K562 (cell line): ENCODE measurements around the gene PPP3CA. TPM values are rescaled to one million over a fixed set of nuclear protein-coding genes. Genes with fewer than 3 reads are reported as not detected.

Experiments
- ATAC-seq: fragments of 200-7000 bp; cut with Tn5 transposase; 3 replicates; pipeline ENCODE4 v1.9.1; 2020; ENCODE audit warnings: moderate library complexity
- BruUV-seq: library from RNA; stranded (reverse); fragments of 400-500 nt; replicated peaks from 2 replicates; lab custom pipeline; 2021; lab: Mats Ljungman, UMichigan
- CTCF ChIA-PET: fragments of 300-600 bp; formaldehyde crosslinking; extraction: SDS; loops from one replicate; lab custom pipeline; 2021; ENCODE audit warnings: low intra/inter-chr PET ratio; lab: Yijun Ruan, JAX
- POLR2A ChIA-PET: fragments of 300-600, 350-650 bp; sonication (Branson Sonifier 250); formaldehyde crosslinking; extraction: SDS; loops from one replicate; lab custom pipeline; 2021; ENCODE audit warnings: antibody characterized with exemption, inconsistent platforms; lab: Yijun Ruan, JAX
- DNase-seq, 4 experiments: peaks; one replicate each; pipeline versions ENCODE4 v3.0.0 to v3.0.0-alpha.2; 2011 to 2018; ENCODE audit warnings: low spot score in 3 of 4, mixed read lengths in 3 of 4; ENCODE audit errors: extremely low read depth in 1 of 4
- FAIRE-seq: peaks from 2 replicates; lab custom pipeline; 2011; peaks lifted over from hg19 to GRCh38; lab: Jason Lieb, UNC
- H2AFZ ChIP-seq: 2 replicates; pipeline ENCODE4 v1.6.0; 2011; ENCODE audit warnings: low read depth, low read length, control low read depth, inconsistent platforms
- H3K27ac ChIP-seq: fragments of 200-600 bp; 3 replicates; pipeline ENCODE4 v1.8.0; 2011; ENCODE audit warnings: low read depth, mild to moderate bottlenecking, control low read depth, inconsistent platforms, low read length, moderate library complexity, mixed read lengths; ENCODE audit errors: extremely low read depth
- H3K27me3 ChIP-seq, 2 experiments: fragments of 300-600 bp in 1 of 2; 2 replicates in 1 of 2; 3 replicates in 1 of 2; pipeline versions ENCODE4 v1.6.0 to v1.8.0; 2011; ENCODE audit warnings: inconsistent platforms in 2 of 2, low read length in 2 of 2, mild to moderate bottlenecking in 1 of 2, mixed read lengths in 1 of 2, moderate library complexity in 1 of 2; ENCODE audit not compliant: control insufficient read depth in 2 of 2, insufficient read depth in 2 of 2
- H3K36me3 ChIP-seq: fragments of 300-600 bp; 3 replicates; pipeline ENCODE4 v1.8.0; 2011; ENCODE audit warnings: mild to moderate bottlenecking, low read length, inconsistent platforms; ENCODE audit not compliant: control insufficient read depth, insufficient read depth
- H3K4me1 ChIP-seq, 2 experiments: fragments of 200-600 bp in 1 of 2; replicated peaks in 1 of 2; 2 replicates in 1 of 2; 3 replicates in 1 of 2; pipeline versions ENCODE4 v1.5.1 to v1.8.0; 2011; ENCODE audit warnings: inconsistent platforms in 2 of 2, low read length in 2 of 2, mild to moderate bottlenecking in 1 of 2, mixed read lengths in 1 of 2, moderate library complexity in 1 of 2; ENCODE audit not compliant: control insufficient read depth in 2 of 2, insufficient read depth in 2 of 2
- H3K4me2 ChIP-seq: 2 replicates; pipeline ENCODE4 v1.6.1; 2011; ENCODE audit warnings: low read length, control low read depth, inconsistent platforms, mixed read lengths; ENCODE audit not compliant: insufficient read depth
- H3K4me3 ChIP-seq: fragments of 200-600 bp; sonication (generic), shearing (Covaris generic); 2 replicates; pipeline ENCODE4 v1.5.1; 2016; ENCODE audit warnings: control low read depth, inconsistent platforms
- H3K79me2 ChIP-seq: fragments of 200-600 bp; 3 replicates; pipeline ENCODE4 v1.8.0; 2011; ENCODE audit warnings: low read length, inconsistent platforms; ENCODE audit not compliant: control insufficient read depth, insufficient read depth
- H3K9ac ChIP-seq, 2 experiments: 2 replicates each; pipeline versions ENCODE4 v1.6.0 to v1.6.1; 2011; ENCODE audit warnings: low read depth in 2 of 2, low read length in 2 of 2, control low read depth in 1 of 2, inconsistent platforms in 1 of 2, mild to moderate bottlenecking in 1 of 2, mixed read lengths in 1 of 2; ENCODE audit not compliant: insufficient read depth in 1 of 2
- H3K9me1 ChIP-seq: one replicate; pipeline ENCODE4 v1.6.0; 2011; ENCODE audit warnings: inconsistent platforms, mild to moderate bottlenecking, low read length, moderate library complexity; ENCODE audit not compliant: control insufficient read depth, insufficient read depth
- H3K9me3 ChIP-seq: replicated peaks from 2 replicates; pipeline ENCODE4 v1.5.1; 2011; ENCODE audit warnings: low read depth, low read length, inconsistent platforms; ENCODE audit not compliant: control insufficient read depth, insufficient read depth
- H4K20me1 ChIP-seq: replicated peaks from 2 replicates; pipeline ENCODE4 v1.6.1; 2011; ENCODE audit warnings: low read length, inconsistent platforms, mixed read lengths; ENCODE audit not compliant: control insufficient read depth, insufficient read depth
- BDP1 ChIP-seq: IDR thresholded peaks from 3 replicates; pipeline ENCODE4 v1.6.1; 2011; ENCODE audit not compliant: insufficient read length, insufficient read depth
- DIDO1 ChIP-seq: fragments of 450-650 bp; IDR thresholded peaks from 2 replicates; pipeline ENCODE4 v1.6.1; 2016; ENCODE audit warnings: low read depth, missing biosample characterization, missing genetic modification characterization
- E4F1 ChIP-seq: fragments of 250-450 bp; sonication (Bioruptor Pico); IDR thresholded peaks from 2 replicates; pipeline ENCODE4 v1.5.0; 2021; ENCODE audit warnings: mild to moderate bottlenecking, borderline replicate concordance
- HDAC6 ChIP-seq: IDR thresholded peaks from 2 replicates; pipeline ENCODE4 v1.6.1; 2012; ENCODE audit warnings: low read depth, mild to moderate bottlenecking, control low read depth, inconsistent platforms, low read length, moderate library complexity
- RAD21 ChIP-seq, 2 experiments: fragments of 250-450 bp in 1 of 2; fragments of 450-650 bp in 1 of 2; sonication (Bioruptor Pico) in 1 of 2; formaldehyde crosslinking in 1 of 2; IDR thresholded peaks in 1 of 2; conservative IDR thresholded peaks in 1 of 2; 2 replicates each; pipeline versions ENCODE4 v1.4.0 to v1.8.0; 2020 to 2022; ENCODE audit warnings: mild to moderate bottlenecking in 2 of 2, moderate library complexity in 1 of 2
- RB1 ChIP-seq: fragments of 450-650 bp; IDR thresholded peaks from 2 replicates; pipeline ENCODE4 v1.6.1; 2017; ENCODE audit warnings: low read depth, mild to moderate bottlenecking
- THRB ChIP-seq: fragments of 450-650 bp; formaldehyde crosslinking; conservative IDR thresholded peaks from 2 replicates; pipeline ENCODE4 v1.4.0; 2022; ENCODE audit warnings: mild to moderate bottlenecking, missing genetic modification characterization
- UBTF ChIP-seq, 2 experiments: IDR thresholded peaks; 2 replicates each; pipeline ENCODE4 v1.6.1; 2012; ENCODE audit warnings: improper control_type of control experiment in 2 of 2, low read depth in 2 of 2, low read length in 2 of 2, borderline replicate concordance in 1 of 2
- ZBTB11 ChIP-seq, 3 experiments: fragments of 200-800 bp in 1 of 3; fragments of 250-450 bp in 1 of 3; fragments of 450-650 bp in 1 of 3; sonication (Bioruptor Pico) in 1 of 3; sonication (Bioruptor generic) in 1 of 3; formaldehyde crosslinking in 1 of 3; IDR thresholded peaks; 2 replicates each; pipeline versions ENCODE4 v1.6.1 to v1.8.0; 2016 to 2022; ENCODE audit warnings: mild to moderate bottlenecking in 2 of 3, missing genetic modification characterization in 2 of 3, missing compliant biosample characterization in 1 of 3, moderate library complexity in 1 of 3
- ZBTB8A ChIP-seq: fragments of 450-650 bp; IDR thresholded peaks from 2 replicates; pipeline ENCODE4 v1.6.1; 2018; ENCODE audit warnings: mild to moderate bottlenecking, moderate library complexity; ENCODE audit not compliant: partially characterized antibody
- ZNF282 ChIP-seq: sonication (generic); formaldehyde crosslinking; IDR thresholded peaks from 2 replicates; pipeline ENCODE4 v1.8.1; 2023; ENCODE audit warnings: missing genetic modification reagents
- ZNF347 ChIP-seq: fragments of 450-650 bp; formaldehyde crosslinking; IDR thresholded peaks from 2 replicates; pipeline ENCODE4 v1.4.0; 2020; ENCODE audit warnings: low read depth, mild to moderate bottlenecking, moderate library complexity
- WGBS: fragments of 100-300 bp; shearing (Covaris generic); methylation state at CpG from one replicate; pipeline ENCODE4 v1.1.6; 2016; ENCODE audit warnings: low coverage, mixed read lengths; ENCODE audit not compliant: insufficient coverage; ENCODE audit errors: missing lambda C conversion rate; 5-methylcytosine and 5-hydroxymethylcytosine counted together
- in situ Hi-C: fragments of 300-500 bp; cut with MboI; formaldehyde crosslinking; loops from 4 replicates; pipeline ENCODE4 v1.15.0; 2018; ENCODE audit warnings: inconsistent platforms, mixed read lengths
- intact Hi-C: fragments of 100-400 bp; cut with micrococcal nuclease; formaldehyde crosslinking; loops from 2 replicates; pipeline ENCODE4 v1.14.2; 2022
- polyA plus RNA-seq, 8 experiments: library from polyadenylated mRNA; depleted of rRNA in 4 of 8; stranded (reverse) in 5 of 8; unstranded in 3 of 8; fragments of >200 nt; fragmentation: Nextera tagmentation in 2 of 8; fragmentation: Illumina TruSeq in 1 of 8; extraction: Ambion mirVana in 2 of 8; extraction: Trizol in 1 of 8; gene quantifications; 2 replicates each; pipeline versions ENCODE4 v1.2.1 to v1.2.3, GENCODE V29; 2011 to 2014; ENCODE audit warnings: inconsistent platforms in 1 of 8, missing spikeins in 1 of 8
- total RNA-seq, 7 experiments: library from RNA; depleted of rRNA in 6 of 7; stranded (reverse); fragments of >200 nt in 6 of 7; fragmentation: Illumina TruSeq in 2 of 7; extraction: Trizol in 2 of 7; gene quantifications; 2 replicates each; pipeline versions ENCODE4 v1.2.1 to v1.2.3, GENCODE V29; 2011 to 2021; ENCODE audit warnings: low replicate concordance in 1 of 7

PPP3CA gene
- total and polyA plus RNA-seq, 9 of the 15 experiments (the other 6 are each of a cell fraction or from before 2014, with no cell fraction given), result 0.94 to 3.2 (median 1.6) TPM

DNA sequence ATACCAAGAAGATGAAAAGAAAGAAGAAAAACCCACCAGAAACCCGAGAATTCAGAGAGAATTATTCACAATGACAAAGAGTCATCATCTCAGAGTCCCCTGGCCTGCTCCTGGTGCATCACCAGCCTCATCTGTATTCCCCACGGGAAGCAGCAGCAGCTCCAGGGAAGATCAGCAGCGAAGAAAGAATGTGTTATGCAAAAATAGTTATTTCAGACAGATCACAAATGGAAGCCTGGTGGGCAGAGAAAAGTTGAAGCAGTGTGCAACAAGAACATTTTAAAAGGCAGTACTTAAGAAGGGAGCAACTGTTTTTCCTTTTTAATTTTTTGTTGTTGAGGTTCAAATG lies 189.2 kb downstream of the PPP3CA start:
- Histone ChIP-seq H3K27me3 (no peaks in the 10 kb centered on the region), H3K9ac (no peak overlapping the region), H4K20me1 (no peaks in the 10 kb centered on the region), H3K36me3 (no peaks in the 10 kb centered on the region), H3K9me1 (no peaks in the 10 kb centered on the region), H3K27ac (no peak overlapping the region), H3K79me2 (no peaks in the 10 kb centered on the region), H3K4me3 (no peak overlapping the region), H3K4me1 (no peaks in the 10 kb centered on the region), H3K9me3 (no peaks in the 10 kb centered on the region), H3K4me2 (no peak overlapping the region), H2AFZ (no peak overlapping the region)
- FAIRE-seq, result no peak
- no TSS peak for BruUV-seq
- WGBS, result 2% methylated on average over 3 of the region's 3 CpGs
- intact Hi-C loops (no loop called here), in situ Hi-C loops (no loop called here)
- CTCF ChIA-PET, result no interaction called here
- no peak for DNase-seq
- POLR2A ChIA-PET, result no interaction called here
- ATAC-seq, result no peak
- TF ChIP-seq THRB (CRISPR knock-in tag) (no peak), DIDO1 (tag) (no peak), ZBTB11 (CRISPR knock-in tag; IDR thresholded peaks at IDR 0.05) (no peak), ZBTB8A (no peak), ZNF282 (CRISPR knock-in tag) (no peak), BDP1 (no peak), ZNF347 (CRISPR knock-in tag) (no peak), HDAC6 (no peak), RAD21 (CRISPR knock-in tag; conservative IDR thresholded peaks at IDR 0.05 in 1 of 2, IDR thresholded peaks at IDR 0.05 in 1 of 2) (no peak), UBTF (IDR thresholded peaks at IDR 0.05; ENCODE audit: borderline replicate concordance in 1 of 2, low read depth in 2 of 2, low read length in 2 of 2) (no peak), E4F1 (CRISPR knock-in tag) (no peak), RB1 (no peak)
